D341Med (cell line): ENCODE data around the gene PPP2R2B.

Source experiments
- DNase-seq: peaks from one replicate; pipeline ENCODE4 v3.0.0; 2012; ENCODE audit warnings: low spot score

The PPP2R2B gene

GRCh38 chr5:146884066-146884626 lies 5.6 kb upstream of the PPP2R2B start:
- DNase-seq: no peak

GRCh38 chr5:146883511-146883910 lies 5.0 kb upstream of the PPP2R2B start:
- DNase-seq: no peak

- no peak for DNase-seq
These were observed 2.4 kb upstream of the PPP2R2B start for GRCh38 chr5:146880966-146881365.

GRCh38 chr5:146877783-146878475 lies 628 bp downstream of the PPP2R2B start:
- DNase-seq: peak; percentile 76

GRCh38 chr5:146877178-146877681 lies 1.3 kb downstream of the PPP2R2B start:
- peak; percentile 24 for DNase-seq

- DNase-seq: no peak
These were observed 5.2 kb downstream of the PPP2R2B start for GRCh38 chr5:146873186-146873917.

- DNase-seq: no peak
These were observed 6.4 kb downstream of the PPP2R2B start for GRCh38 chr5:146872188-146872587.

- no peak for DNase-seq
These were observed 10.4 kb downstream of the PPP2R2B start for GRCh38 chr5:146867996-146868708.

- DNase-seq: no peak
These were observed 12.3 kb downstream of the PPP2R2B start for GRCh38 chr5:146866263-146866662.

- no peak for DNase-seq
These were observed 15.9 kb downstream of the PPP2R2B start for GRCh38 chr5:146862641-146863040.

GRCh38 chr5:146860213-146860893 lies 18.2 kb downstream of the PPP2R2B start:
- DNase-seq: no peak

- DNase-seq: no peak
These were observed 26.5 kb downstream of the PPP2R2B start for GRCh38 chr5:146852089-146852488.

GRCh38 chr5:146851133-146851532 lies 27.4 kb downstream of the PPP2R2B start:
- DNase-seq: no peak

GRCh38 chr5:146849694-146850303 lies 28.8 kb downstream of the PPP2R2B start:
- no peak for DNase-seq

- DNase-seq: no peak
These were observed 30.4 kb downstream of the PPP2R2B start for GRCh38 chr5:146848133-146848532.

GRCh38 chr5:146840016-146840415 lies 38.5 kb downstream of the PPP2R2B start:
- no peak for DNase-seq

GRCh38 chr5:146836226-146836842 lies 42.2 kb downstream of the PPP2R2B start:
- DNase-seq: no peak

GRCh38 chr5:146832985-146833732 lies 45.4 kb downstream of the PPP2R2B start:
- no peak for DNase-seq

GRCh38 chr5:146828385-146828784 lies 50.2 kb downstream of the PPP2R2B start:
- peak; percentile 60 for DNase-seq

- DNase-seq: peak; percentile 29
These were observed 50.7 kb downstream of the PPP2R2B start for GRCh38 chr5:146827901-146828300.
